ENCODE data around the gene CREB3L2. TPM values are rescaled to one million over a fixed set of nuclear protein-coding genes. Genes with fewer than 3 reads are reported as not detected.

CREB3L2 gene
- total and polyA plus RNA-seq, 8 donors, result 6.6 to 38.4 (median 32.2) TPM

DNA sequence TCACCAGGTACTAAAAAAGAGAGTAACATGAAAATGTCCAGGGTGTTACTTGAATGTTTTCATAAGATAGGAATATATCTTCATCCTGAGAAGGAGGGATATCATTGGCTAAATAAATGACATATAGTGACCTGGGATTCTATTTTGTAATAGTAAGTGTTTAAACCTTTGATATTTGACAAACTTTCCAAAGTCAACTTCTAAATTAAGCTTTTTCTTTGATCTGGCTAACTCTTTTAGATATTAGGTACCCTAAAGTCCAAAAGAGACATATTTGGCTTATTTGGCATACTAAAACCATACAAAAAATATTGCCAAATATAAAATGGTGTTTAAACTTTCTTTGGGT is 22.4 kb upstream of the CREB3L2 start:
- FAIRE-seq, result no peak

DNA sequence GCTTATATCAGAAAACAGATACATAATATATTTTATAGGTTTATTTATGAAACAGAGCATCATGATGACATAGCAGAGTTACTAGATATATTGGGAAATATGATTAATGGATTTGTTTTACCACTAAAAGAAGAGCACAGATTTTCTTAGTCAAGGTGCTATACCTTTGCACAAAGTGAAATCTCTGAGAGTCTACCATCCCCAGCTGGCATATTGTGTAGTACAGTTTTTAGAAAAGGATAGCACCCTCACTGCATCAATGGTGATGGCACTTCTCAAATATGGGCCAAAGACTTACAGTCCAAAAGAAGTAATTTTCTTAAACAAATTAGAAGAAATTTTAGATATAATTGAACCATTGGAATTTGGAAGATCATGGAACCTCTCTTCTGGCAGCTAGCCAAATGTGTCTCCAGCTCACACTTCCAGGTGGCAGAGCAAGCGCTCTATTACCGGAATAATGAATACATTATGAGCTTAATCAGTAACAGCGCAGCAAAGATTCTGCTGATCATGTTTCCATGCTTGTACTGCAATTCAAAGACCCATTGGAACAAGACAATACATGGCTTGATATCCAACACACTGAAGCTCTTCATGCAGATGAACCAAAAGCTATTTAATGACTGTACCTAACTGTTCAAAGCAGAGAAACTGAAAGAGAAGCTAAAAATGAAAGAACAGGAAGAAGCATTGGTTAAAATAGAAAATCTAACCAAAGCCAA is 21.9 kb upstream of the CREB3L2 start:
- DNase-seq (no peak), FAIRE-seq (no peak), ATAC-seq (no peak)
- intact Hi-C loops (cut with DNase I), result no loop called here
- TF ChIP-seq, protein P1, sequence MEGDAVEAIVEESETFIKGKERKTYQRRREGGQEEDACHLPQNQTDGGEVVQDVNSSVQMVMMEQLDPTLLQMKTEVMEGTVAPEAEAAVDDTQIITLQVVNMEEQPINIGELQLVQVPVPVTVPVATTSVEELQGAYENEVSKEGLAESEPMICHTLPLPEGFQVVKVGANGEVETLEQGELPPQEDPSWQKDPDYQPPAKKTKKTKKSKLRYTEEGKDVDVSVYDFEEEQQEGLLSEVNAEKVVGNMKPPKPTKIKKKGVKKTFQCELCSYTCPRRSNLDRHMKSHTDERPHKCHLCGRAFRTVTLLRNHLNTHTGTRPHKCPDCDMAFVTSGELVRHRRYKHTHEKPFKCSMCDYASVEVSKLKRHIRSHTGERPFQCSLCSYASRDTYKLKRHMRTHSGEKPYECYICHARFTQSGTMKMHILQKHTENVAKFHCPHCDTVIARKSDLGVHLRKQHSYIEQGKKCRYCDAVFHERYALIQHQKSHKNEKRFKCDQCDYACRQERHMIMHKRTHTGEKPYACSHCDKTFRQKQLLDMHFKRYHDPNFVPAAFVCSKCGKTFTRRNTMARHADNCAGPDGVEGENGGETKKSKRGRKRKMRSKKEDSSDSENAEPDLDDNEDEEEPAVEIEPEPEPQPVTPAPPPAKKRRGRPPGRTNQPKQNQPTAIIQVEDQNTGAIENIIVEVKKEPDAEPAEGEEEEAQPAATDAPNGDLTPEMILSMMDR (IDR thresholded peaks at IDR 0.05), result no peak
- Histone ChIP-seq H3K27ac (no peak overlapping the region), H3K4me3 (no peak overlapping the region), H3K4me1 (no peaks in the 10 kb centered on the region), H3K27me3 (no peaks in the 10 kb centered on the region), H3K9me3 (no peaks in the 10 kb centered on the region), H3K36me3 (no peaks in the 10 kb centered on the region)
- WGBS, 2 donors, result 72 to 74% methylated on average over 3 of the region's 3 CpGs

More for the DNA sequence above, 22.4 kb upstream of the CREB3L2 start:
- Histone ChIP-seq H3K4me3 (no peak overlapping the region), H3K9me3 (no peaks in the 10 kb centered on the region), H3K27ac (no peak overlapping the region), H3K36me3 (no peaks in the 10 kb centered on the region), H3K4me1 (no peaks in the 10 kb centered on the region), H3K27me3 (no peaks in the 10 kb centered on the region)
- ATAC-seq (no peak), DNase-seq (no peak)
- intact Hi-C loops (cut with DNase I), result no loop called here
- TF ChIP-seq, protein P1 (IDR thresholded peaks at IDR 0.05), result no peak

DNA sequence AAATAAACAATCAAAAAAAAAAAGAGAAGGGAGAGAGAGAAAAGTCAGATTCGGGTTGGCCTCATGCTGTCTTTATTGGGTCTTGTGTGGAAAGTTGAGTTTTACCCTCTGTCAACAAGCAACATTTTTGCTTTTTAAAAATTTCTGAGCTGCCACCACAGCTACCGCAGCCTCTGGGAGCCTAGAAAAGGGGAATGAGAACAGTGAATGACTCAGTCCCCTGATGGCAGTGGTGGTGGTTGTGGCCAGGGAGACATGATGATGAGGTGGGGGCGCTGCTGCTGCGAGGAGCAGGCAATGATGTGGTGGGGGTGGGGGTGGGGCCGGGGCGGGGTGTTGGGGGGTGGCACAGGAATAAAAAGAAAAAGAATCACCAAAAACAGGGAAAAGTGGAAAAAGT is 20.0 kb upstream of the CREB3L2 start:
- Histone ChIP-seq H3K4me3 (no peak overlapping the region), H3K27me3 (no peaks in the 10 kb centered on the region), H3K4me1 (no peaks in the 10 kb centered on the region), H3K27ac (no peak overlapping the region), H3K36me3 (no peaks in the 10 kb centered on the region), H3K9me3 (no peaks in the 10 kb centered on the region)
- intact Hi-C loops (cut with DNase I), result no loop called here
- TF ChIP-seq, protein P1 (IDR thresholded peaks at IDR 0.05), result no peak
- FAIRE-seq (no peak), DNase-seq (no peak), ATAC-seq (no peak)
- 84 to 87% methylated on average over 6 of the region's 6 CpGs for WGBS, 2 donors

DNA sequence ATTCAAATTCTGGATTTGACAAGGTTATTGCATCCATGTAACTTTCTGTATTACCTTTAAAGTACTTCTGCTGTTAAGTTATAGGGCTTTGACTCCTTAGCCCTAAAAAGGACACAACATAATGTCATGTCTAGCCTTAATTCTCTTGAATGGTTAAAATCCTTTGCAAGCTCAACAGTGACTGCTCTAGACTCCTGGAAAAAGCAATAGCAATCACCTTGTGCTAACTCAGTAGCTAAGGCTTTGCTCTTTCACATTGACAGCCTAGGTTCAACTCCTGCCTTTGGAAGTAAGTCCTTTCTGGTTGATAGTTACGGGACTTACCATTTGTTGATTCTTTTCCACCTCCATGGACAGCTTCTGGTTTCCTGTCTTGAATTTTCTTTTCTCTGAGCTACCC is 16.1 kb upstream of the CREB3L2 start:
- WGBS, 2 donors, result 92 to 100% methylated on average over 1 of the region's 1 CpG
- Histone ChIP-seq H3K4me1 (no peaks in the 10 kb centered on the region), H3K27me3 (no peaks in the 10 kb centered on the region), H3K36me3 (no peaks in the 10 kb centered on the region), H3K9me3 (no peaks in the 10 kb centered on the region), H3K4me3 (no peak overlapping the region), H3K27ac (no peak overlapping the region)
- intact Hi-C loops (cut with DNase I), result no loop called here
- FAIRE-seq (no peak), DNase-seq (no peak), ATAC-seq (no peak)
- TF ChIP-seq, protein P1 (IDR thresholded peaks at IDR 0.05), result no peak

DNA sequence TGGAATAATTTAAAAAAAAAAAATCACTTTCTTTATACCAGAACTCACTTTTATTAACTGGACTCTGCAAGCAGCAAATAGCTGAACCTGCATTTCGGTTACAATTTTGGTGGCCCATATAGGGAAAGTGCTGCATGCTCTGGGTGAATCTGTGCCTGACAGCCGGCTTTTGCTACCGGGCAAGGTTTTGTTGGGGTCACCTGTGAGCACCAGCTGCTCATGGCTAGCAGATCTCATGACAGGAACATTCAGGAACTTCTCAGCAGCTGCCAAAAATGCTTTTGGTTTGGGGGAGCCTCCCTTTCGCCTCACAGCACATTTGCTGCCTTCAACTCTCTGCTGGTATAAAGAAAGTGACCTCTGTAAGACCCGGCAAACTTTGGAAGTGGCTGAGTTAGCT is 13.2 kb upstream of the CREB3L2 start:
- no peaks in the 10 kb centered on the region for H3K36me3 ChIP-seq
- DNase-seq, result no peak
- ATAC-seq, result no peak
- 92 to 96% methylated on average over 5 of the region's 5 CpGs for WGBS, 2 donors
- intact Hi-C loops (cut with DNase I), result no loop called here
- no peak overlapping the region for H3K4me3 ChIP-seq
- H3K27ac ChIP-seq, result no peak overlapping the region
- no peak for FAIRE-seq
- no peaks in the 10 kb centered on the region for H3K27me3 ChIP-seq
- TF ChIP-seq, protein P1 (IDR thresholded peaks at IDR 0.05), result no peak
- no peaks in the 10 kb centered on the region for H3K9me3 ChIP-seq
- H3K4me1 ChIP-seq, result no peaks in the 10 kb centered on the region
